ENCODE measurements around the gene STRA8. TPM values are rescaled to one million over a fixed set of nuclear protein-coding genes. Genes with fewer than 3 reads are reported as not detected.
A peak's percentile ranks its signal among the peaks of the same experiment; 100 is the strongest.

The STRA8 gene
- polyA plus RNA-seq, 1 experiment = not detected

GRCh38 chr7:135281363-135281949 is 47.8 kb downstream of the STRA8 start:
- no peak overlapping the region for H3K4me3 ChIP-seq (ENCODE audit: low read depth, low read length)
- CTCF ChIA-PET = interaction anchor here (0.5 to 6.3 kb wide), 36 partner anchors 9 to 1372 kb away, joined by 3 to 146 read pairs (median 5); partner anchors contain the start of gene NUP205
- no peaks in the 10 kb centered on the region for H3K9me3 ChIP-seq (ENCODE audit: control insufficient read depth, insufficient read depth, low read length)
- H3K27me3 ChIP-seq (ENCODE audit: control insufficient read depth, insufficient read depth, low read length) = peaks cover 5% of the 10 kb centered on the region
- POLR2A ChIA-PET = no interaction called here
- DNase-seq (ENCODE audit: low read depth, low spot score) = peak; percentile 75
- peak; percentile 99 for TF ChIP-seq CTCF (IDR thresholded peaks at IDR 0.05; ENCODE audit: low read depth, low read length)
- H3K27ac ChIP-seq (ENCODE audit: low read depth, low read length) = no peak overlapping the region

- peaks cover 5% of the 10 kb centered on the region for H3K27me3 ChIP-seq (ENCODE audit: control insufficient read depth, insufficient read depth, low read length)
- DNase-seq (ENCODE audit: low read depth, low spot score) = no peak
- no peak overlapping the region for H3K4me3 ChIP-seq (ENCODE audit: low read depth, low read length)
- CTCF ChIA-PET = interaction anchor here (0.7 to 6.3 kb wide), 4 partner anchors 44 to 457 kb away, joined by 3 to 146 read pairs (median 5); partner anchors contain the start of gene NUP205
- POLR2A ChIA-PET = no interaction called here
- H3K27ac ChIP-seq (ENCODE audit: low read depth, low read length) = no peak overlapping the region
- TF ChIP-seq CTCF (IDR thresholded peaks at IDR 0.05; ENCODE audit: low read depth, low read length) = no peak
- H3K9me3 ChIP-seq (ENCODE audit: control insufficient read depth, insufficient read depth, low read length) = no peaks in the 10 kb centered on the region
Observed at GRCh38 chr7:135282561-135283254, 49.1 kb downstream of the STRA8 start.

GRCh38 chr7:135283959-135284638 is 50.5 kb downstream of the STRA8 start:
- H3K27ac ChIP-seq (ENCODE audit: low read depth, low read length) = no peak overlapping the region
- CTCF ChIA-PET = interaction anchor here (0.8 kb wide), 1 partner anchor 361 kb away, joined by 5 read pairs; no protein-coding TSS in a partner anchor
- POLR2A ChIA-PET = no interaction called here
- H3K4me3 ChIP-seq (ENCODE audit: low read depth, low read length) = no peak overlapping the region
- no peak for TF ChIP-seq CTCF (IDR thresholded peaks at IDR 0.05; ENCODE audit: low read depth, low read length)
- peaks cover 3% of the 10 kb centered on the region for H3K27me3 ChIP-seq (ENCODE audit: control insufficient read depth, insufficient read depth, low read length)
- no peaks in the 10 kb centered on the region for H3K9me3 ChIP-seq (ENCODE audit: control insufficient read depth, insufficient read depth, low read length)
- DNase-seq (ENCODE audit: low read depth, low spot score) = no peak

- H3K4me3 ChIP-seq (ENCODE audit: low read depth, low read length) = no peak overlapping the region
- H3K27me3 ChIP-seq (ENCODE audit: control insufficient read depth, insufficient read depth, low read length) = no peaks in the 10 kb centered on the region
- POLR2A ChIA-PET = no interaction called here
- TF ChIP-seq CTCF (IDR thresholded peaks at IDR 0.05; ENCODE audit: low read depth, low read length) = no peak
- DNase-seq (ENCODE audit: low read depth, low spot score) = no peak
- no peak overlapping the region for H3K27ac ChIP-seq (ENCODE audit: low read depth, low read length)
- CTCF ChIA-PET = interaction anchor here (3.0 to 3.4 kb wide), 2 partner anchors 11 to 359 kb away, joined by 13 to 14 read pairs; no protein-coding TSS in a partner anchor
- H3K9me3 ChIP-seq (ENCODE audit: control insufficient read depth, insufficient read depth, low read length) = no peaks in the 10 kb centered on the region
Observed at GRCh38 chr7:135285547-135286233, 52.1 kb downstream of the STRA8 start.
